Kidney capillary endothelial cell (primary cell): Measurements from ENCODE around the gene CBFA2T2.
"Not testable (repeated sequence)": the region's sequence is repeated elsewhere in the genome, so short reads cannot be mapped to it uniquely, and the experiment has no call there.

ENCODE experiments used
- DNase-seq: peaks from one replicate; pipeline ENCODE4 v3.0.0-alpha.2; 2018; ENCODE audit warnings: low spot score

Gene CBFA2T2

GRCh38 chr20:33698966-33699365, 209.1 kb downstream of the CBFA2T2 start:
- DNase-seq: not testable (repeated sequence)
